Neural progenitor cell (in vitro differentiated cells): ENCODE measurements around the gene DNAI2. TPM values are rescaled to one million over a fixed set of nuclear protein-coding genes. Genes with fewer than 3 reads are reported as not detected.

Experiments
- DNase-seq: peaks from one replicate; pipeline ENCODE4 v3.0.0-alpha.2; 2016; ENCODE audit warnings: low spot score
- H2AFZ ChIP-seq: fragments of 200-600 bp; sonication (generic); replicated peaks from 2 replicates; pipeline ENCODE4 v1.6.1; 2016; ENCODE audit warnings: antibody characterized with exemption
- H3F3A ChIP-seq: fragments of 200-600 bp; sonication (generic); 2 replicates; pipeline ENCODE4 v1.6.1; 2016; ENCODE audit warnings: antibody characterized with exemption, low read depth
- H3K27ac ChIP-seq: fragments of 200-600 bp; sonication (generic); 2 replicates; pipeline ENCODE4 v1.5.1; 2016; ENCODE audit warnings: mild to moderate bottlenecking
- H3K27me3 ChIP-seq: fragments of 200-600 bp; sonication (generic); 2 replicates; pipeline ENCODE4 v1.6.1; 2016; ENCODE audit warnings: mild to moderate bottlenecking, moderate library complexity
- H3K36me3 ChIP-seq: fragments of 200-600 bp; sonication (generic); 2 replicates; pipeline ENCODE4 v1.5.1; 2016
- H3K4me1 ChIP-seq: fragments of 200-600 bp; sonication (generic); 2 replicates; pipeline ENCODE4 v1.6.1; 2016; ENCODE audit warnings: mixed run types
- H3K4me2 ChIP-seq: fragments of 200-600 bp; sonication (generic); 2 replicates; pipeline ENCODE4 v1.6.1; 2016
- H3K4me3 ChIP-seq: fragments of 200-600 bp; sonication (generic); 2 replicates; pipeline ENCODE4 v1.5.1; 2016
- H3K79me2 ChIP-seq: fragments of 200-600 bp; sonication (generic); 2 replicates; pipeline ENCODE4 v1.6.1; 2016; ENCODE audit warnings: low read depth
- H3K9ac ChIP-seq: fragments of 200-600 bp; sonication (generic); 2 replicates; pipeline ENCODE4 v1.6.1; 2016
- H3K9me3 ChIP-seq: fragments of 200-600 bp; sonication (generic); 2 replicates; pipeline ENCODE4 v1.5.1; 2016; ENCODE audit warnings: low read depth
- H4K20me1 ChIP-seq: fragments of 200-600 bp; sonication (generic); 2 replicates; pipeline ENCODE4 v1.6.1; 2016; ENCODE audit warnings: low read depth
- H3K27ac Mint-ChIP-seq: 3 replicates; pipeline ENCODE4 v1.8.0; 2021; ENCODE audit warnings: mixed read lengths
- H3K27me3 Mint-ChIP-seq: 2 replicates; pipeline ENCODE4 v1.8.0; 2022; ENCODE audit warnings: low read depth, mild to moderate bottlenecking, inconsistent platforms, moderate library complexity, mixed read lengths; ENCODE audit not compliant: insufficient read depth
- H3K36me3 Mint-ChIP-seq: 3 replicates; pipeline ENCODE4 v1.8.0; 2021; ENCODE audit warnings: mixed read lengths
- H3K4me1 Mint-ChIP-seq: 3 replicates; pipeline ENCODE4 v1.8.0; 2021; ENCODE audit warnings: mixed read lengths
- H3K4me3 Mint-ChIP-seq: 3 replicates; pipeline ENCODE4 v1.8.0; 2021; ENCODE audit warnings: mild to moderate bottlenecking, moderate library complexity, mixed read lengths
- H3K9me3 Mint-ChIP-seq: 3 replicates; pipeline ENCODE4 v1.8.0; 2020; ENCODE audit warnings: mixed read lengths
- EZH2 ChIP-seq: fragments of 200-600 bp; sonication (generic); IDR thresholded peaks from 2 replicates; pipeline ENCODE4 v1.6.1; 2017; ENCODE audit warnings: antibody characterized with exemption, mild to moderate bottlenecking, moderate library complexity
- EZH2phosphoT487 ChIP-seq: fragments of 200-600 bp; sonication (generic); IDR thresholded peaks from 2 replicates; pipeline ENCODE4 v1.6.1; 2017; ENCODE audit warnings: antibody characterized with exemption
- total RNA-seq: library from RNA; depleted of rRNA; stranded (reverse); fragments of >200 nt; gene quantifications from 2 replicates; pipeline ENCODE4 v1.2.3, GENCODE V29; 2015; ENCODE audit warnings: low replicate concordance
- TF ChIP-seq, protein P1 (sequence below): fragments of 200-600 bp; sonication (generic); IDR thresholded peaks from 2 replicates; pipeline ENCODE4 v1.5.1; 2017; ENCODE audit warnings: antibody characterized with exemption, mild to moderate bottlenecking

The DNAI2 gene
- total RNA-seq, 1 donor from 2014 or later, result not detected

DNA sequence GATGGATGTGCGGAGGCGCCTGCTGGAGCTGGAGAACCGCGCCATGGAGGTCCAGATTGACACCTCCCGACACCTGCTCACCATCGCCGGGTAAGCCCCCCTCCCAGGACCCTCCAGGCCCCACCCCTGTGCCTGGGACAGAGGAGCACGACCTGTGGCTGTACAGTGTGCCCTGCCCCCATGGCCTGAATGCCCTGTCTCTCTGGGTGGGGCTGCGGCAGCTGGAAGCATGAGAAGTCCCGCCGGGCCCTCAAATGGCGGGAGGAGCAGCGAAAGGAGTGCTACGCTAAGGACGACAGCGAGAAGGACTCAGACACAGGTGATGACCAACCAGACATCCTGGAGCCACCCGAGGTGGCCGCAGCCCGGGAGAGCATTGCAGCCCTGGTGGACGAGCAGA is 76.5 kb downstream of the DNAI2 start:
- H3K27ac ChIP-seq, result no peak overlapping the region
- no peaks in the 10 kb centered on the region for H3F3A ChIP-seq
- Mint-ChIP-seq H3K9me3 (no peaks in the 10 kb centered on the region), H3K36me3 (no peaks in the 10 kb centered on the region), H3K4me1 (peaks cover 8% of the 10 kb centered on the region), H3K4me3 (no peak overlapping the region), H3K27me3 (peaks cover 17% of the 10 kb centered on the region), H3K27ac (peak overlapping the region; percentile 62)
- TF ChIP-seq EZH2 (no peak), EZH2phosphoT487 (no peak)
- TF ChIP-seq, protein P1, sequence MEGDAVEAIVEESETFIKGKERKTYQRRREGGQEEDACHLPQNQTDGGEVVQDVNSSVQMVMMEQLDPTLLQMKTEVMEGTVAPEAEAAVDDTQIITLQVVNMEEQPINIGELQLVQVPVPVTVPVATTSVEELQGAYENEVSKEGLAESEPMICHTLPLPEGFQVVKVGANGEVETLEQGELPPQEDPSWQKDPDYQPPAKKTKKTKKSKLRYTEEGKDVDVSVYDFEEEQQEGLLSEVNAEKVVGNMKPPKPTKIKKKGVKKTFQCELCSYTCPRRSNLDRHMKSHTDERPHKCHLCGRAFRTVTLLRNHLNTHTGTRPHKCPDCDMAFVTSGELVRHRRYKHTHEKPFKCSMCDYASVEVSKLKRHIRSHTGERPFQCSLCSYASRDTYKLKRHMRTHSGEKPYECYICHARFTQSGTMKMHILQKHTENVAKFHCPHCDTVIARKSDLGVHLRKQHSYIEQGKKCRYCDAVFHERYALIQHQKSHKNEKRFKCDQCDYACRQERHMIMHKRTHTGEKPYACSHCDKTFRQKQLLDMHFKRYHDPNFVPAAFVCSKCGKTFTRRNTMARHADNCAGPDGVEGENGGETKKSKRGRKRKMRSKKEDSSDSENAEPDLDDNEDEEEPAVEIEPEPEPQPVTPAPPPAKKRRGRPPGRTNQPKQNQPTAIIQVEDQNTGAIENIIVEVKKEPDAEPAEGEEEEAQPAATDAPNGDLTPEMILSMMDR, result no peak
- no peak overlapping the region for H2AFZ ChIP-seq
- H4K20me1 ChIP-seq, result no peaks in the 10 kb centered on the region
- H3K4me1 ChIP-seq, result peaks cover 4% of the 10 kb centered on the region
- no peak for DNase-seq
- H3K9me3 ChIP-seq, result no peaks in the 10 kb centered on the region
- H3K9ac ChIP-seq, result no peak overlapping the region
- H3K36me3 ChIP-seq, result no peaks in the 10 kb centered on the region
- no peak overlapping the region for H3K4me2 ChIP-seq
- peaks cover 64% of the 10 kb centered on the region for H3K27me3 ChIP-seq
- H3K79me2 ChIP-seq, result no peaks in the 10 kb centered on the region
- no peak overlapping the region for H3K4me3 ChIP-seq

DNA sequence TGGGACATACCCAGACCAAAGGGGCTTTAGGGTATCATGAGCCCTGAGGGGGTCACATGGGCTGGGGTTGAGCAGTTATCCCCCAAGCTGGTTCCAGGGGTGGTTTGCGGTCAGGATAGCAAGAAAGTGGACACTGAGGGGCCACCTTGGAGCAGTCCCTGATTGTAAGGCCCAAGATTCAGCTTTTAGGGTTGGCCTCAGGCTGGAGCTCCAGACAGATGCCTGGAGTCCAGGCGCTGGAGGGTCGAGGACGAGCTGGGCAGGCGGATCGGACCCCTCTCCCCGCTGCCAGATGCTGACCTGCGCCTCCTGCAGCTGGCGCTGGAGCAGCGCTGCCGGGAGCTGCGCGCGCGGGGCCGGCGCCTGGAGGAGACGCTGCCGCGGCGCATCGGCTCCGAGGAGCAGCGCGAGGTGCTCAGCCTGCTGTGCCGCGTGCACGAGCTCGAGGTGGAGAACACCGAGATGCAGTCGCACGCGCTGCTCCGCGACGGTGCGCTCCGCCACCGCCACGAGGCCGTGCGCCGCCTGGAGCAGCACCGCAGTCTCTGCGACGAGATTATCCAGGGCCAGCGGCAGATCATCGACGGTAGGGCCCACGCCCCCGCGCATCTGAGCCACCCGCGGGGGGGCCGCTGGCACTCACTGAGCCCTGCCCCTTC is 77.6 kb downstream of the DNAI2 start:
- peak; percentile 87 for DNase-seq

DNA sequence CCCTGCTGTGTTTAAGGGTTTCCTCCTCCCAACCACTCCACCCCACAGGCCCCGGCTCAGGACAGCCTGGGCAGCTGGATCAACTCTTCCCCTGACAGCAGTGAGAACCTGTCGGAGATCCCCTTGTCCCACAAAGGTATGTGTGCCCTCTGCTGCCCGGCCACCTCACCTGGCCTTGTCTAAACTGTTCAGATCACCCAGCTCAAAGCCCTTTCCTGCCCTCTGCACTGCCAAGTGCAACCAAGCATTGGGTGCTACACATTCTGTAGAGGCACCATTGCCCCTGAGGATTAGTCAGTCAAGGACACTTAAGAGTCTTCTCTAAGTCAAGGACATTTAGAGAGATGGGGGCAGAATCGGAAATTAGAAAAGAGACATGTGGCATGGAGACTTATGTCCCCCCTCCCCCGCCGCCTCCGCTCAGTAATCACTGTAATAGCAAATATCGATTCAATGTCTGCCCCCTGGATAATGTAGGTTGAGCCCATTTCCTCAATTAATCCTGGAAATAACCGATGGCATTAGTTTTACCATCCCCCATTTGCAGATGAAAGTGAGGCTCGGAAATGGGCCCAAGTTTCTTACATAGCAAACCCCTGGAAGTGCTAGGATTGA is 79.5 kb downstream of the DNAI2 start:
- no peak overlapping the region for H3K9ac ChIP-seq
- no peak overlapping the region for H3K4me3 ChIP-seq
- no peaks in the 10 kb centered on the region for H3K36me3 ChIP-seq
- H3F3A ChIP-seq, result no peaks in the 10 kb centered on the region
- H3K4me1 Mint-ChIP-seq, result peaks cover 11% of the 10 kb centered on the region
- TF ChIP-seq EZH2phosphoT487 (no peak), EZH2 (no peak)
- TF ChIP-seq, protein P1, result no peak
- peaks cover 4% of the 10 kb centered on the region for H3K4me1 ChIP-seq
- peaks cover 73% of the 10 kb centered on the region for H3K27me3 ChIP-seq
- H3K4me2 ChIP-seq, result no peak overlapping the region
- no peak for DNase-seq
- peak overlapping the region; percentile 42 for H3K27ac Mint-ChIP-seq
- no peaks in the 10 kb centered on the region for H3K9me3 ChIP-seq
- H2AFZ ChIP-seq, result no peak overlapping the region
- peaks cover 4% of the 10 kb centered on the region for H3K36me3 Mint-ChIP-seq
- no peak overlapping the region for H3K27ac ChIP-seq
- H3K27me3 Mint-ChIP-seq, result peaks cover 14% of the 10 kb centered on the region
- H3K4me3 Mint-ChIP-seq, result no peak overlapping the region
- no peaks in the 10 kb centered on the region for H3K79me2 ChIP-seq
- H4K20me1 ChIP-seq, result no peaks in the 10 kb centered on the region
- H3K9me3 Mint-ChIP-seq, result no peaks in the 10 kb centered on the region

More for the DNA sequence above, 77.6 kb downstream of the DNAI2 start:
- peaks cover 4% of the 10 kb centered on the region for H3K4me1 ChIP-seq
- Mint-ChIP-seq H3K27ac (no peak overlapping the region), H3K36me3 (no peaks in the 10 kb centered on the region), H3K27me3 (peaks cover 17% of the 10 kb centered on the region), H3K9me3 (no peaks in the 10 kb centered on the region), H3K4me1 (peaks cover 6% of the 10 kb centered on the region), H3K4me3 (no peak overlapping the region)
- H3K9me3 ChIP-seq, result no peaks in the 10 kb centered on the region
- H3K9ac ChIP-seq, result no peak overlapping the region
- no peaks in the 10 kb centered on the region for H4K20me1 ChIP-seq
- TF ChIP-seq, protein P1, result peak; percentile 53
- TF ChIP-seq EZH2, result no peak
- peak; percentile 49 for TF ChIP-seq EZH2phosphoT487
- peak overlapping the region; percentile 73 for H2AFZ ChIP-seq
- H3K27me3 ChIP-seq, result peaks cover 73% of the 10 kb centered on the region
- no peaks in the 10 kb centered on the region for H3K79me2 ChIP-seq
- peak overlapping the region; percentile 41 for H3K4me3 ChIP-seq
- H3K27ac ChIP-seq, result no peak overlapping the region
- no peaks in the 10 kb centered on the region for H3F3A ChIP-seq
- peak overlapping the region; percentile 82 for H3K4me2 ChIP-seq
- no peaks in the 10 kb centered on the region for H3K36me3 ChIP-seq
